ENCODE data around the gene PITPNC1.

GRCh38 chr17:67544364-67544955, 167.4 kb downstream of the PITPNC1 start:
- no peak for TF ChIP-seq CTCF (IDR thresholded peaks at IDR 0.05; ENCODE audit: low read length)
- no peak for TF ChIP-seq EZH2 (optimal IDR thresholded peaks at IDR 0.05; ENCODE audit: low read depth, low read length)
